ENCODE data around the gene COQ7.

The COQ7 gene

DNA sequence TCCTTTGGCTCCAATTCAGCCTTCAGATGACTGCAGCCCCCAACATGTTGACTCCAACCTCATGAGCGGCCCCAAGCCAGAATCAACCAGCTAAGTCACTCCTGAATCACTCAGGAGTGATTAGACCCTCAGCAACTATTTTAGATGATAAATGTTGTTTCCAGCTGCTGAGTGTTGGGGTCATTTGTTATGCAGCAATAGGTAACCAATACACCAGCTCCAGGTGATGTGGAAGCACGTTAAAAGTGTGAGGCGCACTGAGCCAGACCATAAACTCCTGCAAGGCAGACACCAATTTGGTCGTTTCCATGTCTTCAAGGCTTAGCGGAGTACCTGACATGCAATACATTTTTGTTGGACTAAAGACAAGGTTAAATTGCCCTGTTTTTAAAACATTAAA lies 17.5 kb downstream of the COQ7 start:
- DNase-seq (ENCODE audit: low read depth in 1 of 2, low spot score in 1 of 2): no peak
- Histone ChIP-seq H3K27me3 (ENCODE audit: insufficient read depth, poor library complexity, severe bottlenecking) (no peaks in the 10 kb centered on the region), H3K4me3 (replicated peaks; ENCODE audit: insufficient read depth, low read length) (no peak overlapping the region), H3K27ac (replicated peaks) (no peak overlapping the region)
- TF ChIP-seq POLR2AphosphoS5 (IDR thresholded peaks at IDR 0.05; ENCODE audit: low read depth) (no peak), GABPA (IDR thresholded peaks at IDR 0.05; ENCODE audit: low read depth) (no peak)

DNA sequence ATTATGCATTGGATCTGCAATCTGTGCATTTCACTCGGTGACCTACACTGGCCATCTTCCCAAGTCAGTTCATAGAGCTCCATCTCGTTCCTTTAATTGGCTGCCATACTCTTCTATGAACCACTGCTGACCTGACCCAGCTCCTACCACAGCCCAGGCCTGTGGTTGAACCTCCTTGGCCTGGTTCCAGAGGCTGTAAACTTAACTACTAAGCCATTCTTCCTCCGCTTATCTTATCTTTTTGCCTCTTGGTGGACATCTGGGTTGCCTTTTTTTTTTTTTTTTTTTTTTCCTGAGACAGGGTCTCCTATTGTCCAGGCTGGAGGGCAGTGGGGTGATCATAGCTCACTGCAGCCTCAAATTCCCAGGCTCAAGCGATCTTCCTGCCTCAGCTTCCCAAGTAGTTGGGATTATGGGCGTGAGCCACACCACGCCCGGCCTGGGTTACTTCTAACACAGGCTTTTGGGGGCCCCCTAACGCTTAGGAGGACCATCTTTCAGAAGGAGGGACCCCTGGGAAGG lies 18.3 kb downstream of the COQ7 start:
- Histone ChIP-seq H3K27me3 (ENCODE audit: insufficient read depth, poor library complexity, severe bottlenecking) (no peaks in the 10 kb centered on the region), H3K4me3 (replicated peaks; ENCODE audit: insufficient read depth, low read length) (no peak overlapping the region), H3K27ac (replicated peaks) (no peak overlapping the region)
- peak in 1 of 2 experiments; percentile 27 for DNase-seq (ENCODE audit: low read depth in 1 of 2, low spot score in 1 of 2)
- no peak for TF ChIP-seq GABPA (IDR thresholded peaks at IDR 0.05; ENCODE audit: low read depth)
- TF ChIP-seq SPI1 (IDR thresholded peaks at IDR 0.05; ENCODE audit: borderline replicate concordance, low read depth): no peak
- TF ChIP-seq, protein P1, sequence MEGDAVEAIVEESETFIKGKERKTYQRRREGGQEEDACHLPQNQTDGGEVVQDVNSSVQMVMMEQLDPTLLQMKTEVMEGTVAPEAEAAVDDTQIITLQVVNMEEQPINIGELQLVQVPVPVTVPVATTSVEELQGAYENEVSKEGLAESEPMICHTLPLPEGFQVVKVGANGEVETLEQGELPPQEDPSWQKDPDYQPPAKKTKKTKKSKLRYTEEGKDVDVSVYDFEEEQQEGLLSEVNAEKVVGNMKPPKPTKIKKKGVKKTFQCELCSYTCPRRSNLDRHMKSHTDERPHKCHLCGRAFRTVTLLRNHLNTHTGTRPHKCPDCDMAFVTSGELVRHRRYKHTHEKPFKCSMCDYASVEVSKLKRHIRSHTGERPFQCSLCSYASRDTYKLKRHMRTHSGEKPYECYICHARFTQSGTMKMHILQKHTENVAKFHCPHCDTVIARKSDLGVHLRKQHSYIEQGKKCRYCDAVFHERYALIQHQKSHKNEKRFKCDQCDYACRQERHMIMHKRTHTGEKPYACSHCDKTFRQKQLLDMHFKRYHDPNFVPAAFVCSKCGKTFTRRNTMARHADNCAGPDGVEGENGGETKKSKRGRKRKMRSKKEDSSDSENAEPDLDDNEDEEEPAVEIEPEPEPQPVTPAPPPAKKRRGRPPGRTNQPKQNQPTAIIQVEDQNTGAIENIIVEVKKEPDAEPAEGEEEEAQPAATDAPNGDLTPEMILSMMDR (IDR thresholded peaks at IDR 0.05; ENCODE audit: insufficient read depth, low read length): no peak
- no peak for TF ChIP-seq POLR2AphosphoS5 (IDR thresholded peaks at IDR 0.05; ENCODE audit: low read depth)
- TF ChIP-seq, protein P2, sequence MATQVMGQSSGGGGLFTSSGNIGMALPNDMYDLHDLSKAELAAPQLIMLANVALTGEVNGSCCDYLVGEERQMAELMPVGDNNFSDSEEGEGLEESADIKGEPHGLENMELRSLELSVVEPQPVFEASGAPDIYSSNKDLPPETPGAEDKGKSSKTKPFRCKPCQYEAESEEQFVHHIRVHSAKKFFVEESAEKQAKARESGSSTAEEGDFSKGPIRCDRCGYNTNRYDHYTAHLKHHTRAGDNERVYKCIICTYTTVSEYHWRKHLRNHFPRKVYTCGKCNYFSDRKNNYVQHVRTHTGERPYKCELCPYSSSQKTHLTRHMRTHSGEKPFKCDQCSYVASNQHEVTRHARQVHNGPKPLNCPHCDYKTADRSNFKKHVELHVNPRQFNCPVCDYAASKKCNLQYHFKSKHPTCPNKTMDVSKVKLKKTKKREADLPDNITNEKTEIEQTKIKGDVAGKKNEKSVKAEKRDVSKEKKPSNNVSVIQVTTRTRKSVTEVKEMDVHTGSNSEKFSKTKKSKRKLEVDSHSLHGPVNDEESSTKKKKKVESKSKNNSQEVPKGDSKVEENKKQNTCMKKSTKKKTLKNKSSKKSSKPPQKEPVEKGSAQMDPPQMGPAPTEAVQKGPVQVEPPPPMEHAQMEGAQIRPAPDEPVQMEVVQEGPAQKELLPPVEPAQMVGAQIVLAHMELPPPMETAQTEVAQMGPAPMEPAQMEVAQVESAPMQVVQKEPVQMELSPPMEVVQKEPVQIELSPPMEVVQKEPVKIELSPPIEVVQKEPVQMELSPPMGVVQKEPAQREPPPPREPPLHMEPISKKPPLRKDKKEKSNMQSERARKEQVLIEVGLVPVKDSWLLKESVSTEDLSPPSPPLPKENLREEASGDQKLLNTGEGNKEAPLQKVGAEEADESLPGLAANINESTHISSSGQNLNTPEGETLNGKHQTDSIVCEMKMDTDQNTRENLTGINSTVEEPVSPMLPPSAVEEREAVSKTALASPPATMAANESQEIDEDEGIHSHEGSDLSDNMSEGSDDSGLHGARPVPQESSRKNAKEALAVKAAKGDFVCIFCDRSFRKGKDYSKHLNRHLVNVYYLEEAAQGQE (IDR thresholded peaks at IDR 0.05; ENCODE audit: insufficient replicate concordance, low read depth): no peak

DNA sequence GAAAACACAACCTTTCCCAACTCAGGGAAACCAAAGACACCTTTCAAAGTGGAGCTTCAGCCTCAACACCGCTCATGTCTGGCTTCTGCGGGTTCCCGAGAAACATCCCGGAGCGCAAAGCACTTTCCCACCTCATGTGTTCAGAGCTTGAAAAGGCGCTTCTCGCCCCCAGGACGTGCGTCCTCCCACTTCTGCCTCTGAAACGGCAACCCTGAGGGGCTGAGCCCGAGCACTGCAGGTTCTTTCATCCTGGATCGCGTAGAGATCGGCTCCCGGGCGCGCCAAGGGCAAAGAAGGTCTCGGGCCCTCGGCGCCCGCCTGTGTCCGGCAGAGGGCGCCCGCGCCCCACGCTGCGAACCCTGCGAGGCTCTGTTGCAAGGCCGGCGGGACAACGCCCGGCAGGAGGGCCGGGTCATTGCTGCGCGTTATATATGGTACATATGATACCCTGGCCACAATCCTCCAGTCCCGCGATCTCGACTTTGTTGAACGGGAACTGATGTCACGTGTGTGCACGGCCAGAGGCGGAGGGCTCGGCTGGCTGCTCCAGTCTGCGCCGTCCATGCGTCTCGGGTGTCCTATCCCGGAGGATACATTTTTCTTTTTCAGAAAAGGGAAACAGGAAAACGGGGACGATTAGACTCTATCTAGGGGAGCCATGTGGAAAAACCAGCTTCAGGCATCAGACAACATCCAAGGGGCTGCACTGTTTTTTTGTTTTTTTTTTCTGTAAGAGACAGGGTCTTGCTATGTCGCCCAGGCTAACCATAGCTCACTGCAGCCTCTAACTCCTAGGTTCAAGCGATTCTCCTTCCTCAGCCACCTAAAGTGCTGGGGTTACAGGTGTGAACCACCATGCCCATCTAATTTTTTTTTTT lies 19.1 kb downstream of the COQ7 start:
- Histone ChIP-seq H3K27me3 (ENCODE audit: insufficient read depth, poor library complexity, severe bottlenecking) (no peaks in the 10 kb centered on the region), H3K4me3 (replicated peaks; ENCODE audit: insufficient read depth, low read length) (peak overlapping the region; percentile 29), H3K27ac (replicated peaks) (no peak overlapping the region)
- TF ChIP-seq, protein P1 (IDR thresholded peaks at IDR 0.05; ENCODE audit: insufficient read depth, low read length): peak; percentile 80
- TF ChIP-seq GABPA (IDR thresholded peaks at IDR 0.05; ENCODE audit: low read depth) (no peak), POLR2AphosphoS5 (IDR thresholded peaks at IDR 0.05; ENCODE audit: low read depth) (no peak), SPI1 (IDR thresholded peaks at IDR 0.05; ENCODE audit: borderline replicate concordance, low read depth) (no peak)
- TF ChIP-seq, protein P2 (IDR thresholded peaks at IDR 0.05; ENCODE audit: insufficient replicate concordance, low read depth): no peak
- DNase-seq (ENCODE audit: low read depth in 1 of 2, low spot score in 1 of 2): peak; percentile 63 to 72

DNA sequence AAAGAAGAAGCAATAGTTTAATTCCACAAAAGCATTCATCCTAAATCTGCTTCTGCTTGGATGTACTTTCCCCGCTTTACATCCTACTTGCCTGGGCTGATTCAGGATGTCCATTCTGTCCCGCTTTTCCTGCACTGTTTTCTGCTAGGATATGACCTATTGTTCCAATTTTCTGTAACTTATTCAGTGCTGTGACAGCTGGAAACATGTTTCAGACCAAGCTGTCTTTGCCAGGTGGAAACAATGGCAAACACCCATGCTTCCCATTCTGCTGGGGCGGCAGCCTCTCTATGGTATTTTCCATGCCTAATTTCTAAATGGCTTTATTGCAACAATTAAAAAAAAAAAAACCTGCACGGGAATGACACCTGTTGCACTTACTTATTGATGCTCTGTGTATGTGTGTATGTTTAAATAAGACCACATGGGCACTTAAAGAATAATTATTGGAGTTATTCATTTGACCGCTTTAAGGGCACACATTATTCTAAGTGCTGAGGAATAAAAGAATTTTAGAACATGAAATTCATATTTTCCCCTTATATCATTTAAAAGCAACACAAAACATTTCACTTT lies 21.0 kb downstream of the COQ7 start:
- no peaks in the 10 kb centered on the region for H3K27me3 ChIP-seq (ENCODE audit: insufficient read depth, poor library complexity, severe bottlenecking)
- DNase-seq (ENCODE audit: low read depth in 1 of 2, low spot score in 1 of 2): no peak
- TF ChIP-seq SPI1 (IDR thresholded peaks at IDR 0.05; ENCODE audit: borderline replicate concordance, low read depth): no peak
- TF ChIP-seq, protein P2 (IDR thresholded peaks at IDR 0.05; ENCODE audit: insufficient replicate concordance, low read depth): no peak
- TF ChIP-seq, protein P1 (IDR thresholded peaks at IDR 0.05; ENCODE audit: insufficient read depth, low read length): no peak
- no peak for TF ChIP-seq GABPA (IDR thresholded peaks at IDR 0.05; ENCODE audit: low read depth)
- TF ChIP-seq POLR2AphosphoS5 (IDR thresholded peaks at IDR 0.05; ENCODE audit: low read depth): no peak
- no peak overlapping the region for H3K4me3 ChIP-seq (replicated peaks; ENCODE audit: insufficient read depth, low read length)
- no peak overlapping the region for H3K27ac ChIP-seq (replicated peaks)

Data from HL-60 (cell line).